Mucosa of descending colon (tissue), 3 donors: Measurements from ENCODE around the gene MYOG. TPM values are rescaled to one million over a fixed set of nuclear protein-coding genes. Genes with fewer than 3 reads are reported as not detected.

Source experiments
- ATAC-seq: fragments of 200-7000 bp; cut with Tn5 transposase; one replicate; pipeline ENCODE4 v1.9.1; 2020; ENCODE audit warnings: mild to moderate bottlenecking, moderate library complexity
- DNase-seq, 3 donors: peaks; one replicate each; pipeline ENCODE4 v3.0.0-alpha.2; 2020
- H3K36me3 ChIP-seq: fragments of 200-600 bp; one replicate; pipeline ENCODE4 v1.8.0; 2021; ENCODE audit warnings: low read depth, mild to moderate bottlenecking
- H3K4me1 ChIP-seq: fragments of 200-600 bp; one replicate; pipeline ENCODE4 v1.8.0; 2021; ENCODE audit warnings: low read depth, mild to moderate bottlenecking
- H3K4me3 ChIP-seq: fragments of 200-600 bp; one replicate; pipeline ENCODE4 v1.8.0; 2021; ENCODE audit warnings: mild to moderate bottlenecking
- H3K9me3 ChIP-seq: fragments of 200-600 bp; one replicate; pipeline ENCODE4 v1.8.0; 2021; ENCODE audit warnings: mild to moderate bottlenecking
- intact Hi-C, 2 donors: fragments of 100-400 bp; cut with DNase I in 1 of 2; cut with micrococcal nuclease in 1 of 2; formaldehyde crosslinking; loops; one replicate each; pipeline versions ENCODE4 v1.11.0 to v1.11.1; 2022; cut with DNase I, micrococcal nuclease
- total RNA-seq, 3 donors: library from RNA; stranded (reverse); fragmentation: NEBNext Ultra II Directional in 2 of 3; extraction: Animal tissue kit (Norgen Biotek cat#: 25700) in 2 of 3; gene quantifications; one replicate each; pipeline versions ENCODE4 v1.2.1 to v1.2.4, GENCODE V29; 2021 to 2023
- TF ChIP-seq, protein P1 (sequence below): fragments of 200-600 bp; IDR thresholded peaks from one replicate; pipeline ENCODE4 v1.8.0; 2022; ENCODE audit warnings: antibody characterized with exemption, mild to moderate bottlenecking
- donor health status: DM: no; HTN: no; CAD: no; lungs with moderate emphysema.
- donor health status: DM: no; HTN: no; CAD: no.
- donor health status: DM: no; HTN: yes; CAD: no.

The MYOG gene
- total RNA-seq, 3 donors from 2014 or later = not detected

DNA sequence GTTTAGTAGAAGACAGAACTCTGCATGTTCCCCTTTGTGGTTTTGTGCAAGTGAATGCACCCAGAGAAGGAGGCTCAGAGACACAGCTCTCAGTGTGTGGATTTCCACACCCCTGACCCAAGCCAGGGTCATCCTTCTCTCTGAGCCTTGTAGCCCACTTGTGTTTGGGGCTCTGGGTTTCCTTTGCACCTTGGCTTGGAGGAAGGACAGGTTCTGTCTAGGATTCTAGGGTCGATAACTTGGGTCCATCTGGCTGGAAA is 27.2 kb downstream of the MYOG start:
- Histone ChIP-seq H3K4me1 (no peaks in the 10 kb centered on the region), H3K36me3 (no peaks in the 10 kb centered on the region), H3K4me3 (no peak overlapping the region), H3K9me3 (no peaks in the 10 kb centered on the region)
- intact Hi-C loops = no loop called here
- TF ChIP-seq, protein P1, sequence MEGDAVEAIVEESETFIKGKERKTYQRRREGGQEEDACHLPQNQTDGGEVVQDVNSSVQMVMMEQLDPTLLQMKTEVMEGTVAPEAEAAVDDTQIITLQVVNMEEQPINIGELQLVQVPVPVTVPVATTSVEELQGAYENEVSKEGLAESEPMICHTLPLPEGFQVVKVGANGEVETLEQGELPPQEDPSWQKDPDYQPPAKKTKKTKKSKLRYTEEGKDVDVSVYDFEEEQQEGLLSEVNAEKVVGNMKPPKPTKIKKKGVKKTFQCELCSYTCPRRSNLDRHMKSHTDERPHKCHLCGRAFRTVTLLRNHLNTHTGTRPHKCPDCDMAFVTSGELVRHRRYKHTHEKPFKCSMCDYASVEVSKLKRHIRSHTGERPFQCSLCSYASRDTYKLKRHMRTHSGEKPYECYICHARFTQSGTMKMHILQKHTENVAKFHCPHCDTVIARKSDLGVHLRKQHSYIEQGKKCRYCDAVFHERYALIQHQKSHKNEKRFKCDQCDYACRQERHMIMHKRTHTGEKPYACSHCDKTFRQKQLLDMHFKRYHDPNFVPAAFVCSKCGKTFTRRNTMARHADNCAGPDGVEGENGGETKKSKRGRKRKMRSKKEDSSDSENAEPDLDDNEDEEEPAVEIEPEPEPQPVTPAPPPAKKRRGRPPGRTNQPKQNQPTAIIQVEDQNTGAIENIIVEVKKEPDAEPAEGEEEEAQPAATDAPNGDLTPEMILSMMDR = no peak
- DNase-seq = no peak
- ATAC-seq = peak; percentile 18

DNA sequence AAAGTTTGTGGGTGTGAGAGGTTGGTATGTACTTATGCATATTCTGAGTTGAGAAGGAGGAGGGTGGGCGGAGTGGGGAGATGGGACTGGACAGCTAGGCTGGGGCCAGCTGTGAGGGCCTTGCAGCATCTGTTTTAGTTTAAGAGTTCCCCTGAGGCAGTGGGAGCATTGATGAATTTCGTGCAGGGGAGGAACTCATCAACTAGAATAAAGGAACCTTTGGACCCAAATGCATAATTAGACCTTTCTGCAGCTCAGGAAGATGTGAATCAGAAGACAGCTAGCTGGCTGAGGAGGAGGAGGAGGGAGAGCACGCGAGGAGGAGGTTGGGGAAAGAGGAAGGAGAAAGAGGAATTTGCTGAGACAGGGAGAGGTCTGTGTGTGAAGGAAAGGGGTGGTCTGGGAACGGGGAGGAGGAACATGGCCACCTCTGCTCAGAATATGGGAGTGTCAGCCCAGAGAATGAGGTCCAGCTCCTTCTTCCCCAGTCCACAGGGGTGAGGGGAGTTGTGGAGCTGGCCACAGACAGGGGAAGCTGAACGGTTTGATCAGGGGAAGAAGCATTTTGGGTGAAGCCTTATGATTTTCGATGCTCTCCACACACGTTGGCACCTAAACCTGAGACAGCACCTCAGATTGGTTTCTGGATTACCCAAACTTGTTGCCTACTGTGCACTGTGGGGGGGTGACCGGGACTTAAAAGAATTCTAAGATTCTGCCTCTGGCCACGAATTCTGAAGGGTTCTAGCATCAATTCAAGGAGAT is 27.7 kb downstream of the MYOG start:
- no peak overlapping the region for H3K4me3 ChIP-seq
- peak; percentile 22 for ATAC-seq

DNA sequence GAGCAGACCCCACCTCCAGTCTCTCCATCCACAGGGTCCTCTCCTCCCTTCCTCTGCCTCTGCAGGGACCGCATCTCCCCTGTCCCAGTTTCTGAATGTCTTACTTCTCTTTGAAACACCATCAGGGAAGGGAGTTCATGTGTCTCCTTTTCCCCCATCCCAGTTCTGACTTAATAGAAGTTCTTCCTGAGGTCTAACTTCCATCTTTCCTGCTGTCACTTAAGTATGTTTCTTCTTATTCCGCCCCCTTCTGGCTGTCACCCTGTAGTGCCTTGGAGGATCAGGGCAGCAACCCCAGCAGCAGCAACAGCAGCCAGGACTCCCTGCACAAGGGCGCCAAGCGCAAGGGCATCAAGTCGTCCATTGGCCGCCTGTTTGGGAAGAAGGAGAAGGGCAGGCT is 29.3 kb downstream of the MYOG start:
- ATAC-seq = no peak
- Histone ChIP-seq H3K36me3 (no peaks in the 10 kb centered on the region), H3K4me3 (no peak overlapping the region), H3K4me1 (no peaks in the 10 kb centered on the region), H3K9me3 (no peaks in the 10 kb centered on the region)
- TF ChIP-seq, protein P1 = no peak
- DNase-seq = no peak
- intact Hi-C loops = no loop called here

More for the DNA sequence above, 27.7 kb downstream of the MYOG start:
- Histone ChIP-seq H3K9me3 (no peaks in the 10 kb centered on the region), H3K4me1 (no peaks in the 10 kb centered on the region), H3K36me3 (no peaks in the 10 kb centered on the region)
- intact Hi-C loops = no loop called here
- TF ChIP-seq, protein P1 = no peak
- DNase-seq = no peak

DNA sequence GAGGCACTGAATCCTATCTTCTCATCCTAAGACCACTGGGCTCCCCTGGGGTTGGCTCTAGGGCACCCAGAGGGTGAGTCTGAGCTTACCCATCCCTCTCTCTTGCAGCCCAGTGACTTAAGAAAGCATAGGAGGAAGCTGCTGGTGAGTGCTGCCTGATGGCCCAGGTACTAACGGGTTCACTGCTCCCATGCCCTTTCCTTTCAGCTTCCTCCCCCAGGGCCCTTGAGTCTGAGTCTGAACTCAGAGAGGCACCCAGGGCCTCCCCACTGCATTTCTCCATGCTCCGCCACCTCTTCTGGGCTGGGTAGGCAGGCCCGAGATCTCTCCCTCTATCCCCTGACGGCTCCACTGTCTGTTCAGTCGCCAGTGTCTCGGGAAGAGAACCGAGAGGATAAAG is 29.8 kb downstream of the MYOG start:
- TF ChIP-seq, protein P1 = no peak
- intact Hi-C loops = no loop called here
- no peaks in the 10 kb centered on the region for H3K4me1 ChIP-seq
- DNase-seq (no peak), ATAC-seq (no peak)
- H3K4me3 ChIP-seq = no peak overlapping the region
- no peaks in the 10 kb centered on the region for H3K36me3 ChIP-seq
- no peaks in the 10 kb centered on the region for H3K9me3 ChIP-seq

DNA sequence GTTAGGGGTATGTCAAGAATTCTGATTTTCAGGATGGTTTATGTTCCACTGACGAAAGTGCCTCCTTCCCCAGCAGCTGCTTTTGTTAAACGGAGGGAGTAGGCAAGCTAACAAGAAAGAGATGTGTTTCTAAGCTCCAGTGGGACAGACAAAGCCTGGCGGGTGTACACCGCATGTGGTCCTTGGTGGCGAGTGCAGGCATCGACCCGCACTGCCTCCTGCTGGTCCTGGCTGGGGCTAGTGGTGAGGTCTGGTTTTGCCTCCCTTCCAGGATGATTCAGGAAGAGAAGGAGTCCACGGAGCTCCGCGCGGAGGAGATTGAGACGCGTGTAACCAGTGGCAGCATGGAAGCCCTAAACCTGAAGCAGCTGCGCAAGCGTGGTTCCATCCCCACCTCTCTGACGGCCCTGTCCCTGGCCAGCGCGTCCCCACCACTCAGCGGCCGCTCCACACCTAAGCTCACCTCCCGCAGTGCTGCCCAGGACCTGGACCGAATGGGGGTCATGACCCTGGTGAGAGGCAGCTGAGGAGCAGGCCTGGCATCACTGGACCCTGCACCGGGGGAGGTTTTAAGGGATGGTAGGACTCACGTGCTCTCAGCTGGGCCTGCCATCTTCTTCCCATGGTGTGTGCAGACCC is 30.5 kb downstream of the MYOG start:
- TF ChIP-seq, protein P1 = no peak
- ATAC-seq (no peak), DNase-seq (no peak)
- H3K4me3 ChIP-seq = no peak overlapping the region
- no peaks in the 10 kb centered on the region for H3K36me3 ChIP-seq
- H3K4me1 ChIP-seq = no peaks in the 10 kb centered on the region
- intact Hi-C loops = no loop called here
- H3K9me3 ChIP-seq = no peaks in the 10 kb centered on the region
